Activated naive CD4-positive, alpha-beta T cell treated with anti-CD3 and anti-CD28 coated beads for 36 hours (primary cell): Measurements from ENCODE around the gene KAT6B. TPM values are rescaled to one million over a fixed set of nuclear protein-coding genes. Genes with fewer than 3 reads are reported as not detected.

Source experiments
- CTCF ChIA-PET: fragments of 350-600 bp; sonication (Branson Sonifier 250); formaldehyde crosslinking; loops from one replicate; lab custom pipeline; 2021; ENCODE audit warnings: antibody characterized with exemption; lab: Charles Lee
- DNase-seq: peaks from one replicate; pipeline ENCODE4 v3.0.0-alpha.2; 2020
- H3K27ac Mint-ChIP-seq: one replicate; pipeline ENCODE4 v1.8.0; 2021; ENCODE audit warnings: mild to moderate bottlenecking, mixed read lengths
- H3K27me3 Mint-ChIP-seq: one replicate; pipeline ENCODE4 v1.8.0; 2021; ENCODE audit warnings: low read depth, mixed read lengths
- H3K36me3 Mint-ChIP-seq: one replicate; pipeline ENCODE4 v1.8.0; 2021; ENCODE audit warnings: low read depth, mixed read lengths
- H3K4me1 Mint-ChIP-seq: one replicate; pipeline ENCODE4 v1.8.0; 2021; ENCODE audit warnings: low read depth, mixed read lengths
- H3K4me3 Mint-ChIP-seq: one replicate; pipeline ENCODE4 v1.8.0; 2021; ENCODE audit warnings: mild to moderate bottlenecking, moderate library complexity, mixed read lengths
- H3K9me3 Mint-ChIP-seq: one replicate; pipeline ENCODE4 v1.8.0; 2021; ENCODE audit warnings: mixed read lengths
- intact Hi-C: fragments of 100-400 bp; cut with micrococcal nuclease; formaldehyde crosslinking; loops from one replicate; pipeline ENCODE4 v1.15.1; 2023
- total RNA-seq, 2 experiments: library from RNA; stranded (reverse); gene quantifications; one replicate each; pipeline ENCODE4 v1.2.3, GENCODE V29; 2021

The KAT6B gene
- total RNA-seq, 2 experiments from 2014 or later, result 17.3 to 17.9 TPM

GRCh38 chr10:75015442-75015841 lies 189.0 kb downstream of the KAT6B start:
- intact Hi-C loops, result loop anchor here (5.0 kb wide), 1 partner anchor 263 kb away; no protein-coding TSS in a partner anchor
- Mint-ChIP-seq H3K4me3 (no peak overlapping the region), H3K27ac (no peak overlapping the region), H3K36me3 (peaks cover 5% of the 10 kb centered on the region), H3K27me3 (no peaks in the 10 kb centered on the region), H3K9me3 (no peaks in the 10 kb centered on the region), H3K4me1 (peaks cover 30% of the 10 kb centered on the region)
- no peak for DNase-seq
- CTCF ChIA-PET, result interaction anchor here (0.5 kb wide), 1 partner anchor 162 kb away, joined by 3 read pairs; no protein-coding TSS in a partner anchor

- H3K36me3 Mint-ChIP-seq, result peaks cover 5% of the 10 kb centered on the region
- peak overlapping the region; percentile 3 for H3K27ac Mint-ChIP-seq
- no peaks in the 10 kb centered on the region for H3K27me3 Mint-ChIP-seq
- CTCF ChIA-PET, result interaction anchor here (0.8 kb wide), 1 partner anchor 193 kb away, joined by 3 read pairs; no protein-coding TSS in a partner anchor
- H3K4me3 Mint-ChIP-seq, result no peak overlapping the region
- no peak for DNase-seq
- H3K4me1 Mint-ChIP-seq, result peaks cover 30% of the 10 kb centered on the region
- intact Hi-C loops, result loop anchor here (5.0 kb wide), 1 partner anchor 264 kb away; no protein-coding TSS in a partner anchor
- no peaks in the 10 kb centered on the region for H3K9me3 Mint-ChIP-seq
Measured at GRCh38 chr10:75016325-75016724, 189.9 kb downstream of the KAT6B start.

- Mint-ChIP-seq H3K36me3 (no peaks in the 10 kb centered on the region), H3K27ac (no peak overlapping the region), H3K9me3 (no peaks in the 10 kb centered on the region), H3K4me3 (no peak overlapping the region), H3K27me3 (no peaks in the 10 kb centered on the region), H3K4me1 (peaks cover 21% of the 10 kb centered on the region)
- CTCF ChIA-PET, result interaction anchor here (0.6 to 1.2 kb wide), 3 partner anchors 33 to 191 kb away, joined by 3 to 4 read pairs (median 3); no protein-coding TSS in a partner anchor
- DNase-seq, result no peak
- intact Hi-C loops, result loop anchor here (2.0 to 5.0 kb wide), 3 partner anchors 266 to 433 kb away; no protein-coding TSS in a partner anchor
Measured at GRCh38 chr10:75018251-75018650, 191.9 kb downstream of the KAT6B start.

GRCh38 chr10:75018686-75019307 lies 192.4 kb downstream of the KAT6B start:
- intact Hi-C loops, result loop anchor here (1.0 to 5.0 kb wide), 6 partner anchors 129 to 752 kb away; no protein-coding TSS in a partner anchor

GRCh38 chr10:75019370-75019769 lies 193.0 kb downstream of the KAT6B start:
- Mint-ChIP-seq H3K4me1 (peaks cover 12% of the 10 kb centered on the region), H3K9me3 (no peaks in the 10 kb centered on the region), H3K36me3 (no peaks in the 10 kb centered on the region), H3K27ac (no peak overlapping the region), H3K27me3 (no peaks in the 10 kb centered on the region), H3K4me3 (no peak overlapping the region)
- intact Hi-C loops, result loop anchor here (1.0 to 5.0 kb wide), 6 partner anchors 130 to 753 kb away; no protein-coding TSS in a partner anchor
- CTCF ChIA-PET, result interaction anchor here (0.6 to 1.7 kb wide), 18 partner anchors 11 to 772 kb away, joined by 3 to 11 read pairs (median 3); partner anchors contain the start of gene COMTD1
- DNase-seq, result no peak

More at GRCh38 chr10:75018686-75019307, 192.4 kb downstream of the KAT6B start:
- no peaks in the 10 kb centered on the region for H3K36me3 Mint-ChIP-seq
- H3K4me1 Mint-ChIP-seq, result peaks cover 16% of the 10 kb centered on the region
- no peak for DNase-seq
- CTCF ChIA-PET, result interaction anchor here (0.6 to 1.7 kb wide), 3 partner anchors 32 to 192 kb away, joined by 3 to 6 read pairs (median 3); no protein-coding TSS in a partner anchor
- H3K4me3 Mint-ChIP-seq, result no peak overlapping the region
- H3K9me3 Mint-ChIP-seq, result no peaks in the 10 kb centered on the region
- no peaks in the 10 kb centered on the region for H3K27me3 Mint-ChIP-seq
- no peak overlapping the region for H3K27ac Mint-ChIP-seq

- H3K9me3 Mint-ChIP-seq, result no peaks in the 10 kb centered on the region
- H3K27ac Mint-ChIP-seq, result no peak overlapping the region
- H3K4me3 Mint-ChIP-seq, result no peak overlapping the region
- H3K27me3 Mint-ChIP-seq, result no peaks in the 10 kb centered on the region
- no peak for DNase-seq
- intact Hi-C loops, result no loop called here
- peaks cover 7% of the 10 kb centered on the region for H3K4me1 Mint-ChIP-seq
- peaks cover 2% of the 10 kb centered on the region for H3K36me3 Mint-ChIP-seq
- CTCF ChIA-PET, result interaction anchor here (0.6 to 2.0 kb wide), 22 partner anchors 11 to 776 kb away, joined by 3 to 11 read pairs (median 4); partner anchors contain the start of gene COMTD1
Measured at GRCh38 chr10:75020168-75020567, 193.8 kb downstream of the KAT6B start.

GRCh38 chr10:75021379-75022249 lies 195.2 kb downstream of the KAT6B start:
- intact Hi-C loops, result loop anchor here (1.0 to 2.0 kb wide), 4 partner anchors 77 to 777 kb away; partner anchors contain the start of gene COMTD1
- DNase-seq, result no peak
- no peaks in the 10 kb centered on the region for H3K27me3 Mint-ChIP-seq
- peaks cover 5% of the 10 kb centered on the region for H3K4me1 Mint-ChIP-seq
- no peaks in the 10 kb centered on the region for H3K9me3 Mint-ChIP-seq
- H3K36me3 Mint-ChIP-seq, result peaks cover 4% of the 10 kb centered on the region
- no peak overlapping the region for H3K27ac Mint-ChIP-seq
- CTCF ChIA-PET, result interaction anchor here (0.5 to 2.0 kb wide), 26 partner anchors 9 to 778 kb away, joined by 3 to 11 read pairs (median 3); partner anchors contain the start of gene COMTD1
- no peak overlapping the region for H3K4me3 Mint-ChIP-seq

- no peak for DNase-seq
- no peaks in the 10 kb centered on the region for H3K27me3 Mint-ChIP-seq
- no peak overlapping the region for H3K4me3 Mint-ChIP-seq
- no peak overlapping the region for H3K27ac Mint-ChIP-seq
- CTCF ChIA-PET, result interaction anchor here (0.9 to 1.6 kb wide), 3 partner anchors 227 to 779 kb away, joined by 3 to 5 read pairs (median 4); no protein-coding TSS in a partner anchor
- peaks cover 5% of the 10 kb centered on the region for H3K4me1 Mint-ChIP-seq
- no peaks in the 10 kb centered on the region for H3K9me3 Mint-ChIP-seq
- H3K36me3 Mint-ChIP-seq, result peaks cover 4% of the 10 kb centered on the region
- intact Hi-C loops, result loop anchor here (2.0 kb wide), 2 partner anchors 76 to 212 kb away; partner anchors contain the start of gene COMTD1
Measured at GRCh38 chr10:75023074-75023473, 196.7 kb downstream of the KAT6B start.

GRCh38 chr10:75024971-75025523 lies 198.6 kb downstream of the KAT6B start:
- DNase-seq, result no peak
- H3K27me3 Mint-ChIP-seq, result no peaks in the 10 kb centered on the region
- CTCF ChIA-PET, result interaction anchor here (0.7 kb wide), 1 partner anchor 17 kb away, joined by 4 read pairs; no protein-coding TSS in a partner anchor
- intact Hi-C loops, result no loop called here
- no peaks in the 10 kb centered on the region for H3K9me3 Mint-ChIP-seq
- no peak overlapping the region for H3K27ac Mint-ChIP-seq
- H3K4me3 Mint-ChIP-seq, result no peak overlapping the region
- H3K4me1 Mint-ChIP-seq, result peaks cover 5% of the 10 kb centered on the region
- H3K36me3 Mint-ChIP-seq, result peaks cover 10% of the 10 kb centered on the region

- Mint-ChIP-seq H3K36me3 (peaks cover 13% of the 10 kb centered on the region), H3K9me3 (no peaks in the 10 kb centered on the region), H3K4me3 (no peak overlapping the region), H3K27me3 (no peaks in the 10 kb centered on the region), H3K27ac (no peak overlapping the region), H3K4me1 (peaks cover under 1% of the 10 kb centered on the region)
- no peak for DNase-seq
- intact Hi-C loops, result no loop called here
- CTCF ChIA-PET, result interaction anchor here (0.6 to 1.7 kb wide), 4 partner anchors 9 to 218 kb away, joined by 3 to 5 read pairs (median 4); no protein-coding TSS in a partner anchor
Measured at GRCh38 chr10:75028049-75028448, 201.6 kb downstream of the KAT6B start.

GRCh38 chr10:75028748-75029147 lies 202.3 kb downstream of the KAT6B start:
- CTCF ChIA-PET, result interaction anchor here (0.6 kb wide), 1 partner anchor 699 kb away, joined by 9 read pairs; no protein-coding TSS in a partner anchor
- Mint-ChIP-seq H3K27ac (no peak overlapping the region), H3K9me3 (no peaks in the 10 kb centered on the region), H3K36me3 (peaks cover 13% of the 10 kb centered on the region), H3K4me1 (peaks cover 7% of the 10 kb centered on the region), H3K27me3 (no peaks in the 10 kb centered on the region), H3K4me3 (no peak overlapping the region)
- intact Hi-C loops, result no loop called here
- DNase-seq, result no peak
